ENCODE data around the gene FOLR1.

FOLR1 gene

GRCh38 chr11:72223615-72224563 is 31.9 kb downstream of the FOLR1 start:
- peak; percentile 18 for DNase-seq (ENCODE audit: low read depth, low spot score)

DNA sequence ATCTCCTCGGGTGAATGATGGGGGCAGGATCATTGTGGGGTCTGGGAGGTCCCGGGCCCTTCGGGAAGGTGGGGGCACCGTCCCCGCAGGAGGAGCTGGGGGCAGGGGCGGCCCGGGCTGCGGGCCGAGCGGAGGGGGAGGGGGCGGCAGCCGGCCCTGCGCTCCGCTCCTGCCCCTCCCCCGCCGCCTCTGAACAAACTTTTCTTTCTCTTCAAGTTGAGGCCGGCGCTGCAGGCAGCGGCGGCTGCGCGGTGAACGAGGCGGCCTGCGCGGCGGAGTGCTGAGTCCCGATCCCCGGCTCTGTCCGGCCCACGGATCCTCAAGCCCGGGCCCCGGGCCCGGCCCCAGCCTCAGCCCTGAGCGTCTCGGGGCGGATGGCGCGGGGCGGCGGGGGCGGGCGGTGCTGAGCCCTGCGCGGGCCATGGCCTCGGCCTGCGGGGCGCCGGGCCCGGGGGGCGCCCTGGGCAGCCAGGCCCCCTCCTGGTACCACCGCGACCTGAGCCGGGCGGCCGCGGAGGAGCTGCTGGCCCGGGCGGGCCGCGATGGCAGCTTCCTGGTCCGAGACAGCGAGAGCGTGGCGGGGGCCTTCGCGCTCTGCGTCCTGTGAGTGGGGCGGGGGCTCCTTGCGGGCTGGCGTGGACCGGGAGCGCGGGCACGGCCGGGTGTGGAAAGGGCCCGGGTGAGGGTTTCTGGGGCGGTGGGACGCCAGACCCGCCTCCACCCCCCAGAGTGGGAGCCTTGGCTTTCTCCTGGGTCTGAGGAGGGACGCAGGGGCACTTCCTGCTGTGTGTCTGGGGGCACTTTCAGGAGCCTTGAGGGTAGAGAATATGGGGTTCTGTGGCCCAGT is 32.8 kb downstream of the FOLR1 start, which contains the start of gene INPPL1:
Gene INPPL1, plus strand, starts transcription at position 204 of the 847 bp plus-strand sequence. Its CDS starts 218 bp downstream, at position 422.
- no peak for DNase-seq (ENCODE audit: low read depth, low spot score)

GRCh38 chr11:72225411-72225951 is 33.5 kb downstream of the FOLR1 start:
- no peak for DNase-seq (ENCODE audit: low read depth, low spot score)

DNA sequence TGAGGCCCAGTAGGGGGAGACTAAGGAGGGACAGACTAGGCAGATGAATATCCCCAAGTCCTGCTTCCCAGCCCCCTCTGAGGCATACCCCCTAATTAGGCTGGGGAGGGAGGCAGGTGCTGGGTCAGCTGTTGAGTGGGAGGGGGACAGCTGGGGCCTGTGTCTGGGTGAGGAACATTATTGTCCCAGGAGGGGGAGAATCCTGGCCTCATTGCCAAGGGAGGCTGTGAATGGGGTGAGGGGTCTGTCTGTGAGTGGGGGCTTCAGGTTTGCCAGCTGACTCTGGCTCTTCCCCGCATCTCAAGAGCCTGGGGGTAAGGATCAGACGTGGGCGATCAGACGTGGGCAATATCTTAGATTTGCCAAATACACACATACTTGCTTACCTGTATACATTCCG is 34.8 kb downstream of the FOLR1 start:
- DNase-seq (ENCODE audit: low read depth, low spot score), result no peak

- DNase-seq (ENCODE audit: low read depth, low spot score), result peak; percentile 82
These were observed 35.6 kb downstream of the FOLR1 start for GRCh38 chr11:72227316-72228228.

GRCh38 chr11:72228229-72228843 is 36.4 kb downstream of the FOLR1 start:
- no peak for DNase-seq (ENCODE audit: low read depth, low spot score)

GRCh38 chr11:72228844-72229231 is 36.9 kb downstream of the FOLR1 start:
- DNase-seq (ENCODE audit: low read depth, low spot score), result no peak

- no peak for DNase-seq (ENCODE audit: low read depth, low spot score)
These were observed 37.5 kb downstream of the FOLR1 start for GRCh38 chr11:72229336-72229924.

GRCh38 chr11:72229925-72230763 is 38.2 kb downstream of the FOLR1 start:
- DNase-seq (ENCODE audit: low read depth, low spot score), result no peak

GRCh38 chr11:72230764-72231365 is 38.9 kb downstream of the FOLR1 start:
- no peak for DNase-seq (ENCODE audit: low read depth, low spot score)

- DNase-seq (ENCODE audit: low read depth, low spot score), result no peak
These were observed 39.7 kb downstream of the FOLR1 start for GRCh38 chr11:72231396-72232259.

GRCh38 chr11:72232260-72233055 is 40.5 kb downstream of the FOLR1 start:
- DNase-seq (ENCODE audit: low read depth, low spot score), result no peak

- DNase-seq (ENCODE audit: low read depth, low spot score), result no peak
These were observed 41.3 kb downstream of the FOLR1 start for GRCh38 chr11:72233056-72233772.

DNA sequence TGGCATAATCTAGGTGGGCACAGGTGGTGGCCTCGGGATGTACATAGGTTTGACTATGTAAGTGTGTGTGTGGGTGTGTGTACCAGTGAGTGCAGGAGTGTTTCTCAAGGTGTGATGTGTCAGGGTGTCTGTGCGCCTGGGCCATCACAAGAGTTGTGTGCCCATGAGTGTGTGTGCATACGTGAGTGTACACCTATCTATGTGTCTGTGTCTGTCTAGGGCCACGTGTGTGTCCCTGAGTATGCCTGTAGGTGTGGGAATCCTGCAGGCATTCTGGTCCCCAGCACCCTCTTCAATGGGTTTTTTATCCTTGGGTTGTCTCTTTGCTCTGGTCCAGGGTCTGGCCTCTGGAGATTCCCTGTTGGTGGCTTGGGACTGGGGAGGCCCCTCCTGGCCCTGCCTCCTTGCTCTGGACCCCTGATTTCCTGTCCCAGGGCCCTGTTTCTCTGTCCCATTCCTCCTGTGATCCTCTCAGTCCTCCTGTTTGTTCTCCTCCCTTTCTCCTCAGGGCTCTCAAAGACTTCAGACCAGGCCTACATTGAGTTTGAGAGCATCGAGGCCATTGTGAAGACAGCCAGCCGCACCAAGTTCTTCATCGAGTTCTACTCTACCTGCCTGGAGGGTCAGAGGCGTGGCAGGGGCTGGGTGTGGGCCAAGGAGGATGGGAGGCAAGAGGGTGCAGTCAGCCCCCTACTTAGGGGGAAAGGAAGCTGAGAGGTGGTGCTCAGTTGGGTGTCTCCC is 42.0 kb downstream of the FOLR1 start:
- DNase-seq (ENCODE audit: low read depth, low spot score), result no peak

DNA sequence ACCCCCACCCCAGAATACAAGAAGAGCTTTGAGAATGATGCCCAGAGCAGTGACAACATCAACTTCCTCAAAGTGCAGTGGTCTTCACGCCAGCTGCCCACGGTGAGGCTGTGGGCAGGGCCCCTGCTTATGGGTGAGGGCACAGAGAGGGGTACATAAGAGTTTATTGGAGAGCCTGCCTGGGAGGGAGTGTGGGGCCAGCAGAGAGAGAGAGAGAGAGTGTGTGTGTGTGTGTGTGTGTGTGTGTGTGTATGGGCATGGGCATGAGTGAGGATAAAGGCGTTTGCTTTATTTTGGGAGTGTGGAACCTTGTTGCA is 42.5 kb downstream of the FOLR1 start:
- DNase-seq (ENCODE audit: low read depth, low spot score), result no peak

DNA sequence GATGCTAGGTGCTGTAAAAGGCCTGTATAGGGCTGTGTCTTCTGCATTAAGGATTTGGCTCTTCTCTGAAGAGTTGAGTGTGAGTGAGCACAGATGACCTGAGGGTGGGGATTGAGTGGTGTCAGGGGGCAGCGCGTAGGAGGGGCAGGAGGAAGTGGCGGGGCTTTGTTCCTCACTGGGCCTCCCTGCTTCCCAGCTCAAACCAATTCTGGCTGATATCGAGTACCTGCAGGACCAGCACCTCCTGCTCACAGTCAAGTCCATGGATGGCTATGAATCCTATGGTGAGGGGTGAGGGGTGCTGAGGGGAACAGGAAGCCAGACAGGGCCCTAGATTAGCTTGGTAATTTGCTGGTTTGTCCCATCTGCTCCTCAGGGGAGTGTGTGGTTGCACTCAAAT is 43.0 kb downstream of the FOLR1 start:
- DNase-seq (ENCODE audit: low read depth, low spot score), result no peak
